ENCODE data around the gene SPATS2. TPM values are rescaled to one million over a fixed set of nuclear protein-coding genes. Genes with fewer than 3 reads are reported as not detected.
A peak's percentile ranks its signal among the peaks of the same experiment; 100 is the strongest.

The SPATS2 gene
- total RNA-seq, 2 experiments from 2014 or later: 6.1 to 6.4 TPM

GRCh38 chr12:49364989-49365388 lies 2.3 kb upstream of the SPATS2 start:
- H3K9me3 Mint-ChIP-seq: no peaks in the 10 kb centered on the region
- no peak for TF ChIP-seq CTCF (IDR thresholded peaks at IDR 0.05)
- H3K36me3 ChIP-seq (ENCODE audit: insufficient read depth, low read length): no peaks in the 10 kb centered on the region
- H3K4me1 ChIP-seq (ENCODE audit: insufficient read depth, low read length): peaks cover 15% of the 10 kb centered on the region
- no peak overlapping the region for H3K27ac Mint-ChIP-seq
- H3K9me3 ChIP-seq (ENCODE audit: control insufficient read depth in 1 of 2, insufficient read depth in 1 of 2, low read length in 2 of 2): no peaks in the 10 kb centered on the region
- H3K4me3 ChIP-seq (ENCODE audit: low read length): no peak overlapping the region
- peaks cover 9% of the 10 kb centered on the region for H3K36me3 Mint-ChIP-seq (ENCODE audit: low read depth)
- peak overlapping the region; percentile 38 for H3K4me3 Mint-ChIP-seq
- intact Hi-C loops (cut with DNase I, micrococcal nuclease): loop anchor here in 1 of 2 experiments (10.0 kb wide), 1 partner anchor 340 kb away; the partner anchor contains the start of gene FMNL3
- H3K4me1 Mint-ChIP-seq (ENCODE audit: low read depth): peaks cover 25% of the 10 kb centered on the region
- ATAC-seq (ENCODE audit: poor library complexity) (no peak), DNase-seq (no peak)
- H3K27ac ChIP-seq (ENCODE audit: low read depth in 1 of 2, low read length in 2 of 2): no peak overlapping the region
- peaks cover 0 to 4% of the 10 kb centered on the region in 2 experiments for H3K27me3 ChIP-seq (ENCODE audit: control insufficient read depth in 1 of 2, insufficient read depth in 2 of 2, low read length in 2 of 2)
- ChIA-PET POLR2A (interaction anchor here (0.6 kb wide), 1 partner anchor 40 kb away, joined by 6 read pairs; no protein-coding TSS in a partner anchor), CTCF (interaction anchor here (2.6 to 7.0 kb wide), 2 partner anchors 18 to 22 kb away, joined by 12 to 33 read pairs; partner anchors contain the start of gene DNAJC22)
- H3K27me3 Mint-ChIP-seq: no peaks in the 10 kb centered on the region

- Histone ChIP-seq H3K4me1 (ENCODE audit: insufficient read depth, low read length) (peaks cover 15% of the 10 kb centered on the region), H3K27ac (ENCODE audit: low read depth in 1 of 2, low read length in 2 of 2) (no peak overlapping the region), H3K9me3 (ENCODE audit: control insufficient read depth in 1 of 2, insufficient read depth in 1 of 2, low read length in 2 of 2) (no peaks in the 10 kb centered on the region), H3K4me3 (ENCODE audit: low read length) (no peak overlapping the region), H3K36me3 (ENCODE audit: insufficient read depth, low read length) (no peaks in the 10 kb centered on the region), H3K27me3 (ENCODE audit: control insufficient read depth in 1 of 2, insufficient read depth in 2 of 2, low read length in 2 of 2) (no peaks in the 10 kb centered on the region)
- H3K9me3 Mint-ChIP-seq: no peaks in the 10 kb centered on the region
- CTCF ChIA-PET: interaction anchor here (2.0 to 7.0 kb wide), 6 partner anchors 8 to 746 kb away, joined by 4 to 33 read pairs (median 11); partner anchors contain the start of genes COX14, DNAJC22 and PRPF40B
- intact Hi-C loops (cut with DNase I, micrococcal nuclease): loop anchor here in 1 of 2 experiments (10.0 kb wide), 1 partner anchor 339 kb away; the partner anchor contains the start of gene FMNL3
- peaks cover 9% of the 10 kb centered on the region for H3K36me3 Mint-ChIP-seq (ENCODE audit: low read depth)
- ATAC-seq (ENCODE audit: poor library complexity): no peak
- peak overlapping the region; percentile 76 for H3K27ac Mint-ChIP-seq
- peaks cover 30% of the 10 kb centered on the region for H3K4me1 Mint-ChIP-seq (ENCODE audit: low read depth)
- H3K27me3 Mint-ChIP-seq: no peaks in the 10 kb centered on the region
- TF ChIP-seq CTCF (IDR thresholded peaks at IDR 0.05): no peak
- POLR2A ChIA-PET: interaction anchor here (0.6 to 2.2 kb wide), 4 partner anchors 39 to 258 kb away, joined by 6 to 22 read pairs (median 12); partner anchors contain the start of genes PRPF40B and TROAP
- no peak for DNase-seq
- H3K4me3 Mint-ChIP-seq: peak overlapping the region; percentile 99
Observed at GRCh38 chr12:49365542-49365941, 1.7 kb upstream of the SPATS2 start.

GRCh38 chr12:49366096-49366651 lies 1.1 kb upstream of the SPATS2 start:
- ATAC-seq (ENCODE audit: poor library complexity) (no peak), DNase-seq (no peak)
- peak overlapping the region; percentile 99 for H3K4me3 Mint-ChIP-seq
- H3K36me3 Mint-ChIP-seq (ENCODE audit: low read depth): peaks cover 9% of the 10 kb centered on the region
- H3K27me3 ChIP-seq (ENCODE audit: control insufficient read depth in 1 of 2, insufficient read depth in 2 of 2, low read length in 2 of 2): no peaks in the 10 kb centered on the region
- H3K4me3 ChIP-seq (ENCODE audit: low read length): peak overlapping the region; percentile 88
- no peak for TF ChIP-seq CTCF (IDR thresholded peaks at IDR 0.05)
- H3K36me3 ChIP-seq (ENCODE audit: insufficient read depth, low read length): no peaks in the 10 kb centered on the region
- no peaks in the 10 kb centered on the region for H3K27me3 Mint-ChIP-seq
- H3K27ac Mint-ChIP-seq: peak overlapping the region; percentile 76
- H3K4me1 Mint-ChIP-seq (ENCODE audit: low read depth): peaks cover 30% of the 10 kb centered on the region
- POLR2A ChIA-PET: interaction anchor here (0.7 to 2.2 kb wide), 32 partner anchors 8 to 1399 kb away, joined by 3 to 24 read pairs (median 5); partner anchors contain the start of genes BCDIN3D, DDX23, DNAJC22 and KCNH3
- peak overlapping the region; percentile 66 to 70 for H3K27ac ChIP-seq (ENCODE audit: low read depth in 1 of 2, low read length in 2 of 2)
- H3K9me3 ChIP-seq (ENCODE audit: control insufficient read depth in 1 of 2, insufficient read depth in 1 of 2, low read length in 2 of 2): no peaks in the 10 kb centered on the region
- peaks cover 15% of the 10 kb centered on the region for H3K4me1 ChIP-seq (ENCODE audit: insufficient read depth, low read length)
- intact Hi-C loops (cut with DNase I, micrococcal nuclease): loop anchor here in 1 of 2 experiments (10.0 kb wide), 1 partner anchor 339 kb away; the partner anchor contains the start of gene FMNL3
- H3K9me3 Mint-ChIP-seq: no peaks in the 10 kb centered on the region
- CTCF ChIA-PET: interaction anchor here (1.2 to 7.0 kb wide), 8 partner anchors 8 to 745 kb away, joined by 3 to 33 read pairs (median 8); partner anchors contain the start of genes COX14, DNAJC22, PRPF40B and TROAP

Measured in CD4-positive, alpha-beta T cell (primary cell).